SK-N-SH (cell line): Measurements from ENCODE around the gene MX2. TPM values are rescaled to one million over a fixed set of nuclear protein-coding genes. Genes with fewer than 3 reads are reported as not detected.

ENCODE experiments used
- CTCF ChIA-PET: fragments of 300-600, 350-600 bp; formaldehyde crosslinking; extraction: SDS; loops from one replicate; lab custom pipeline; 2021; lab: Yijun Ruan, JAX
- POLR2A ChIA-PET: fragments of 350-600 bp; sonication (Branson Sonifier 250); formaldehyde crosslinking; extraction: SDS; loops from one replicate; lab custom pipeline; 2020; ENCODE audit warnings: antibody characterized with exemption, inconsistent platforms; lab: Yijun Ruan, JAX
- DNase-seq: peaks from one replicate; pipeline ENCODE4 v3.0.0; 2012
- H2AFZ ChIP-seq: fragments of 200-600 bp; sonication (generic); 2 replicates; pipeline ENCODE4 v1.8.1; 2016; ENCODE audit warnings: antibody characterized with exemption, mild to moderate bottlenecking, low read depth
- H3F3A ChIP-seq: fragments of 200-600 bp; sonication (generic); replicated peaks from 2 replicates; pipeline ENCODE3; 2016; ENCODE audit warnings: antibody characterized with exemption, mild to moderate bottlenecking; ENCODE audit not compliant: insufficient read depth
- H3K27ac ChIP-seq, 2 experiments: fragments of 200-500 bp in 1 of 2; fragments of 200-600 bp in 1 of 2; sonication (Bioruptor generic) in 1 of 2; sonication (generic), shearing (Covaris generic) in 1 of 2; 2 replicates each; pipeline versions ENCODE4 v1.5.1 to v1.6.1; 2014 to 2016; ENCODE audit warnings: low read depth in 2 of 2, inconsistent platforms in 1 of 2, low read length in 1 of 2, mild to moderate bottlenecking in 1 of 2, mixed read lengths in 1 of 2
- H3K27me3 ChIP-seq: fragments of 200-600 bp; sonication (generic), shearing (Covaris generic); 2 replicates; pipeline ENCODE4 v1.6.1; 2016; ENCODE audit warnings: mixed run types; ENCODE audit not compliant: insufficient read depth
- H3K36me3 ChIP-seq, 2 experiments: fragments of 200-500 bp in 1 of 2; fragments of 200-600 bp in 1 of 2; sonication (Bioruptor generic) in 1 of 2; sonication (generic) in 1 of 2; replicated peaks in 1 of 2; 2 replicates each; pipeline versions ENCODE3 to v1.5.1; 2014 to 2016; ENCODE audit warnings: low read length in 1 of 2, mild to moderate bottlenecking in 1 of 2; ENCODE audit not compliant: insufficient read depth in 2 of 2, control insufficient read depth in 1 of 2
- H3K4me1 ChIP-seq, 2 experiments: fragments of 200-500 bp in 1 of 2; fragments of 200-600 bp in 1 of 2; sonication (Bioruptor generic) in 1 of 2; sonication (generic), shearing (Covaris generic) in 1 of 2; 2 replicates each; pipeline versions ENCODE4 v1.5.1 to v1.6.1; 2014 to 2016; ENCODE audit warnings: low read depth in 1 of 2, low read length in 1 of 2, mixed run types in 1 of 2; ENCODE audit not compliant: insufficient read depth in 2 of 2, control insufficient read depth in 1 of 2
- H3K4me2 ChIP-seq: fragments of 200-600 bp; sonication (generic), shearing (Covaris generic); 2 replicates; pipeline ENCODE4 v1.6.1; 2017; ENCODE audit warnings: mixed run types
- H3K4me3 ChIP-seq, 2 experiments: fragments of 200-500 bp in 1 of 2; fragments of 200-600 bp in 1 of 2; sonication (Bioruptor generic) in 1 of 2; sonication (generic), shearing (Covaris generic) in 1 of 2; 2 replicates each; pipeline versions ENCODE4 v1.5.1 to v1.8.1; 2014 to 2016; ENCODE audit warnings: low read depth in 2 of 2, inconsistent platforms in 1 of 2, low read length in 1 of 2, mild to moderate bottlenecking in 1 of 2, mixed read lengths in 1 of 2, moderate library complexity in 1 of 2
- H3K79me2 ChIP-seq: fragments of 200-600 bp; sonication (generic); 2 replicates; pipeline ENCODE4 v1.8.1; 2017; ENCODE audit warnings: mild to moderate bottlenecking; ENCODE audit not compliant: insufficient read depth
- H3K9ac ChIP-seq: fragments of 200-600 bp; sonication (generic); 2 replicates; pipeline ENCODE4 v1.6.1; 2017; ENCODE audit warnings: mixed run types
- H3K9me2 ChIP-seq: fragments of 200-600 bp; sonication (generic); 2 replicates; pipeline ENCODE4 v1.6.1; 2017; ENCODE audit warnings: mixed run types
- H3K9me3 ChIP-seq: fragments of 200-600 bp; sonication (generic); 2 replicates; pipeline ENCODE4 v1.6.1; 2017; ENCODE audit warnings: mixed run types, mild to moderate bottlenecking, moderate library complexity
- H4K20me1 ChIP-seq: fragments of 200-600 bp; sonication (generic); 2 replicates; pipeline ENCODE4 v1.6.1; 2017; ENCODE audit warnings: mild to moderate bottlenecking, mixed run types; ENCODE audit not compliant: insufficient read depth
- CHD2 ChIP-seq: fragments of 150-350 bp; IDR thresholded peaks from 2 replicates; pipeline ENCODE4 v1.6.1; 2018; ENCODE audit warnings: low read length; ENCODE audit not compliant: partially characterized antibody
- FOSL2 ChIP-seq: IDR thresholded peaks from 2 replicates; pipeline ENCODE4 v1.4.0; 2012; ENCODE audit warnings: low read depth, mild to moderate bottlenecking, moderate library complexity, borderline replicate concordance
- FOXM1 ChIP-seq: IDR thresholded peaks from 2 replicates; pipeline ENCODE4 v1.4.0; 2012; ENCODE audit warnings: low read depth, mild to moderate bottlenecking
- GABPA ChIP-seq: IDR thresholded peaks from 2 replicates; pipeline ENCODE4 v1.4.0; 2012; ENCODE audit warnings: low read depth, mild to moderate bottlenecking
- IRF3 ChIP-seq: fragments of 150-350 bp; IDR thresholded peaks from 2 replicates; pipeline ENCODE4 v1.6.1; 2016; ENCODE audit warnings: mild to moderate bottlenecking, low read depth, low read length
- JUND ChIP-seq: IDR thresholded peaks from 2 replicates; pipeline ENCODE4 v1.4.0; 2012
- MEF2A ChIP-seq: IDR thresholded peaks from 2 replicates; pipeline ENCODE4 v1.4.0; 2012; ENCODE audit warnings: low read depth, borderline replicate concordance
- MXI1 ChIP-seq: IDR thresholded peaks from 2 replicates; pipeline ENCODE4 v1.6.1; 2012; ENCODE audit warnings: mild to moderate bottlenecking, low read depth, low read length, improper control_type of control experiment
- NFIC ChIP-seq: IDR thresholded peaks from 2 replicates; pipeline ENCODE4 v1.4.0; 2012; ENCODE audit warnings: borderline replicate concordance
- RCOR1 ChIP-seq: fragments of 150-350 bp; IDR thresholded peaks from 2 replicates; pipeline ENCODE4 v1.6.1; 2017; ENCODE audit warnings: antibody characterized with exemption, low read length
- SIN3A ChIP-seq: IDR thresholded peaks from 2 replicates; pipeline ENCODE4 v1.6.1; 2012; ENCODE audit warnings: low read depth, mild to moderate bottlenecking, low read length, moderate library complexity, borderline replicate concordance
- TAF1 ChIP-seq: IDR thresholded peaks from 2 replicates; pipeline ENCODE4 v1.6.1; 2012; ENCODE audit warnings: low read depth, mild to moderate bottlenecking, low read length, moderate library complexity, borderline replicate concordance
- TCF12 ChIP-seq: IDR thresholded peaks from 2 replicates; pipeline ENCODE4 v1.4.0; 2012
- USF1 ChIP-seq: IDR thresholded peaks from 2 replicates; pipeline ENCODE4 v1.4.0; 2012; ENCODE audit warnings: low read depth, borderline replicate concordance
- USF2 ChIP-seq: fragments of 150-350 bp; IDR thresholded peaks from 2 replicates; pipeline ENCODE4 v1.6.1; 2017; ENCODE audit warnings: antibody characterized with exemption, low read length, low read depth, borderline replicate concordance
- YY1 ChIP-seq: IDR thresholded peaks from 2 replicates; pipeline ENCODE4 v1.4.0; 2012; ENCODE audit warnings: low read depth, mild to moderate bottlenecking
- WGBS: methylation state at CpG from one replicate; pipeline ENCODE4 v1.1.6; 2017; ENCODE audit warnings: low lambda C conversion rate; 5-methylcytosine and 5-hydroxymethylcytosine counted together
- polyA plus RNA-seq, 3 experiments: library from polyadenylated mRNA; depleted of rRNA; stranded (reverse); fragments of >200 nt; gene quantifications; 2 replicates each; pipeline ENCODE4 v1.2.3, GENCODE V29; 2012
- TF ChIP-seq, protein P1 (sequence below): fragments of 200-600 bp; sonication (generic); IDR thresholded peaks from 2 replicates; pipeline ENCODE4 v1.6.1; 2017; ENCODE audit warnings: antibody characterized with exemption, mild to moderate bottlenecking, moderate library complexity
- TF ChIP-seq, protein P2 (sequence below): IDR thresholded peaks from 2 replicates; pipeline ENCODE4 v1.4.0; 2012; ENCODE audit warnings: low read depth, borderline replicate concordance
- TF ChIP-seq, protein P3 (sequence below): IDR thresholded peaks from 2 replicates; pipeline ENCODE4 v1.4.0; 2012; ENCODE audit warnings: low read depth
- TF ChIP-seq, protein P4 (sequence below): IDR thresholded peaks from 2 replicates; pipeline ENCODE4; 2012

MX2 gene
- polyA plus RNA-seq, 1 of the 3 experiments (the other 2 are of a cell fraction): 0.08 TPM

- TF ChIP-seq, protein P1, sequence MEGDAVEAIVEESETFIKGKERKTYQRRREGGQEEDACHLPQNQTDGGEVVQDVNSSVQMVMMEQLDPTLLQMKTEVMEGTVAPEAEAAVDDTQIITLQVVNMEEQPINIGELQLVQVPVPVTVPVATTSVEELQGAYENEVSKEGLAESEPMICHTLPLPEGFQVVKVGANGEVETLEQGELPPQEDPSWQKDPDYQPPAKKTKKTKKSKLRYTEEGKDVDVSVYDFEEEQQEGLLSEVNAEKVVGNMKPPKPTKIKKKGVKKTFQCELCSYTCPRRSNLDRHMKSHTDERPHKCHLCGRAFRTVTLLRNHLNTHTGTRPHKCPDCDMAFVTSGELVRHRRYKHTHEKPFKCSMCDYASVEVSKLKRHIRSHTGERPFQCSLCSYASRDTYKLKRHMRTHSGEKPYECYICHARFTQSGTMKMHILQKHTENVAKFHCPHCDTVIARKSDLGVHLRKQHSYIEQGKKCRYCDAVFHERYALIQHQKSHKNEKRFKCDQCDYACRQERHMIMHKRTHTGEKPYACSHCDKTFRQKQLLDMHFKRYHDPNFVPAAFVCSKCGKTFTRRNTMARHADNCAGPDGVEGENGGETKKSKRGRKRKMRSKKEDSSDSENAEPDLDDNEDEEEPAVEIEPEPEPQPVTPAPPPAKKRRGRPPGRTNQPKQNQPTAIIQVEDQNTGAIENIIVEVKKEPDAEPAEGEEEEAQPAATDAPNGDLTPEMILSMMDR: no peak
- no peak for TF ChIP-seq YY1
- no peak for TF ChIP-seq GABPA
- no peak for TF ChIP-seq USF1
- TF ChIP-seq FOSL2: no peak
- no peak for TF ChIP-seq SIN3A
These were observed 43.6 kb upstream of the MX2 start (continued) for GRCh38 chr21:41318218-41318617.

DNA sequence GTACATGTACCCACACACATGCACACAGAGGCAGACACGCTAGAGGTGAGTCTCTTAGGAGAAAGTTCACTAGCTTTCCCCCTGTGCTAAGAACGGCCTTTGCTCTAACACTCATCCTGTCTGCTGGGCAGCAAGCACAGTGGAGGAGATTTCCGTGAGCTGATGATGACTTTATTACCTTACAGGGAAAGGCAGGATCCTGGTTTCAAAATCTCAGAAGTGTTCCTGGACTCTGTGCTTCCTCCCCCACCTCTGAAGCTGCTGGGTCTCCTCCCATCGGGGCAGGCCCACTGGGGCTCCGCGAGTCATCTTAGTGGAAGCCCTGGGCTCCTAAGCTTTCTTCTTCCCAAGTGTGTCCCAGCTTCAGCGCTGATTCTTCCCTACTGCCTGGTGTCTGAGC is 42.6 kb upstream of the MX2 start:
- CTCF ChIA-PET: interaction anchor here (0.8 to 1.1 kb wide), 2 partner anchors 36 to 141 kb away, joined by 3 to 6 read pairs; no protein-coding TSS in a partner anchor
- H3K36me3 ChIP-seq: no peaks in the 10 kb centered on the region

More for the DNA sequence above, 42.6 kb upstream of the MX2 start:
- H3K4me2 ChIP-seq: no peak overlapping the region
- no peak for TF ChIP-seq MEF2A
- no peak for TF ChIP-seq CHD2
- no peak for TF ChIP-seq RCOR1
- no peak for TF ChIP-seq SIN3A
- TF ChIP-seq NFIC: no peak
- TF ChIP-seq JUND: no peak
- no peak for TF ChIP-seq TCF12
- TF ChIP-seq FOXM1: no peak
- no peak for TF ChIP-seq TAF1
- no peak for TF ChIP-seq IRF3
- no peak for TF ChIP-seq MXI1
- TF ChIP-seq, protein P2, sequence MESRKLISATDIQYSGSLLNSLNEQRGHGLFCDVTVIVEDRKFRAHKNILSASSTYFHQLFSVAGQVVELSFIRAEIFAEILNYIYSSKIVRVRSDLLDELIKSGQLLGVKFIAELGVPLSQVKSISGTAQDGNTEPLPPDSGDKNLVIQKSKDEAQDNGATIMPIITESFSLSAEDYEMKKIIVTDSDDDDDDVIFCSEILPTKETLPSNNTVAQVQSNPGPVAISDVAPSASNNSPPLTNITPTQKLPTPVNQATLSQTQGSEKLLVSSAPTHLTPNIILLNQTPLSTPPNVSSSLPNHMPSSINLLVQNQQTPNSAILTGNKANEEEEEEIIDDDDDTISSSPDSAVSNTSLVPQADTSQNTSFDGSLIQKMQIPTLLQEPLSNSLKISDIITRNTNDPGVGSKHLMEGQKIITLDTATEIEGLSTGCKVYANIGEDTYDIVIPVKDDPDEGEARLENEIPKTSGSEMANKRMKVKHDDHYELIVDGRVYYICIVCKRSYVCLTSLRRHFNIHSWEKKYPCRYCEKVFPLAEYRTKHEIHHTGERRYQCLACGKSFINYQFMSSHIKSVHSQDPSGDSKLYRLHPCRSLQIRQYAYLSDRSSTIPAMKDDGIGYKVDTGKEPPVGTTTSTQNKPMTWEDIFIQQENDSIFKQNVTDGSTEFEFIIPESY: no peak
- TF ChIP-seq, protein P3, sequence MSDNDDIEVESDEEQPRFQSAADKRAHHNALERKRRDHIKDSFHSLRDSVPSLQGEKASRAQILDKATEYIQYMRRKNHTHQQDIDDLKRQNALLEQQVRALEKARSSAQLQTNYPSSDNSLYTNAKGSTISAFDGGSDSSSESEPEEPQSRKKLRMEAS: no peak
- no peak for TF ChIP-seq YY1
- no peak for TF ChIP-seq GABPA
- no peak for TF ChIP-seq USF2
- TF ChIP-seq, protein P4, sequence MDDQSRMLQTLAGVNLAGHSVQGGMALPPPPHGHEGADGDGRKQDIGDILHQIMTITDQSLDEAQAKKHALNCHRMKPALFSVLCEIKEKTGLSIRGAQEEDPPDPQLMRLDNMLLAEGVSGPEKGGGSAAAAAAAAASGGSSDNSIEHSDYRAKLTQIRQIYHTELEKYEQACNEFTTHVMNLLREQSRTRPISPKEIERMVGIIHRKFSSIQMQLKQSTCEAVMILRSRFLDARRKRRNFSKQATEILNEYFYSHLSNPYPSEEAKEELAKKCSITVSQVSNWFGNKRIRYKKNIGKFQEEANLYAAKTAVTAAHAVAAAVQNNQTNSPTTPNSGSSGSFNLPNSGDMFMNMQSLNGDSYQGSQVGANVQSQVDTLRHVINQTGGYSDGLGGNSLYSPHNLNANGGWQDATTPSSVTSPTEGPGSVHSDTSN: no peak
- TF ChIP-seq FOSL2: no peak
- TF ChIP-seq, all 33 proteins: peak for 0
- DNase-seq: no peak
- Histone ChIP-seq H4K20me1 (no peaks in the 10 kb centered on the region), H3K4me1 (no peaks in the 10 kb centered on the region), H3K27ac (no peak overlapping the region), H3K9me2 (no peaks in the 10 kb centered on the region), H3F3A (no peaks in the 10 kb centered on the region), H3K4me3 (no peak overlapping the region), H3K9me3 (no peaks in the 10 kb centered on the region), H3K27me3 (peaks cover 12% of the 10 kb centered on the region; the same call in 1 of the 2 replicates), H2AFZ (no peak overlapping the region), H3K9ac (no peak overlapping the region), H3K79me2 (no peaks in the 10 kb centered on the region)
- POLR2A ChIA-PET: no interaction called here
- WGBS: 58% methylated on average over 6 of the region's 7 CpGs
